GM18870 (cell line): ENCODE measurements around the gene HECW1.
"Not testable (repeated sequence)": the region's sequence is repeated elsewhere in the genome, so short reads cannot be mapped to it uniquely, and the experiment has no call there.

Experiments used
- ATAC-seq: cut with Tn5 transposase; IDR thresholded peaks from one replicate; pipeline ENCODE4 v1.9.1; 2021; ENCODE audit warnings: moderate library complexity; ENCODE audit not compliant: unreplicated experiment

HECW1 gene

DNA sequence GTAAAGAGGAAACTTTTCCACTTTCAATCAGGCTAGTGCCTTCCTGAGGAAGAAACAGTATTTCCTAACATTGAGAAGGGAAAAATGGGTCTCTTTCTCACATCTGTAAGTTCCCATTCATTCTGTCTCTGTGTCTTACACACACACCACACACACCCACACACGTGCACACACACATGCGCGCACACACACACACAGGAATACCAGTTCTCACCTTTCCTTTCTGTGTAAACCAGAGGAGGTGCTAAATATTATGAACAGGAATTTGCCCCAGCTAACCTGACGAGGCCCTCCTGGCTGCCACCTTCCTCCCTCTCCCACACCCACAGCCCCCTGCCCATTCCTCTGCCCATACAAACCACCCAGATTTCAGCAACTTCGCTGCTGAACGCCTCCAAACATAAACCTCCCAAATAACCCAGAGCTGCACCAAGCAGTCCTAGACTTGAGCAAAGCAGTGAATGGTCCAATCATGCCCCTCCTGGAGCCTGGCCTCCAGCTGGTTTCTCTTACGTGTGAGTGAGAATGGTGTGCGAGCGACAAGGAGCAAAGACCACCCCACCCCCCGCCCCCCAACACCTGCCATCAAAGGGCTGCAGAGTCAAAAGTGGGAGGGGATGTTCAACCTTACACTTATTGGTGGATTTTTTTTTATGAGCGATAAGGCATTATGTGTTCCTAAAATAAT lies 190.5 kb downstream of the HECW1 start:
- no peak for ATAC-seq

DNA sequence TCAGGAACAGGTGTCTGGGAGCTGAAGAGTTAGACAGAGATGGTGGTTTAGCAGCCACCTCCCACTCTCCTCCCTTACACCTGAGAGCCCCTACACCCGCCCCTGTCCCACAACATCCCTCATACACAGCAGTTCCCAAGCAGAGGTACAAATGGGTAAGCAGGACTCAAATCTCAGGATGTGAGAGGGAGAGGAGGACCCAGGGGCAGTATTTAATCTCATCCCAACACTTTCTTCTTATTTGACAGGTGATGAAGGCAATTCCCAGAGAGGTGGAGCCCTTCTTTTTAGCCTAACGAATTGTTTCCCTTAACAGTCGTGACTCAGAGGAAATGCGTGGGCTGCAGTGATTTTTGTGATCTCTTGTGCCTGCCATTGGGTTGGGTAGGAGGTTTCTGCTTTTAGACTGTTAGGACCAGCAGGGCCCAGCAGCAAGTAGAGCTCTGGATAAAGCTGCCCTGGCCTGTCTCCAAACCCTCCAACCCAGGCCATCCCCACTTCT lies 191.3 kb downstream of the HECW1 start:
- no peak for ATAC-seq

DNA sequence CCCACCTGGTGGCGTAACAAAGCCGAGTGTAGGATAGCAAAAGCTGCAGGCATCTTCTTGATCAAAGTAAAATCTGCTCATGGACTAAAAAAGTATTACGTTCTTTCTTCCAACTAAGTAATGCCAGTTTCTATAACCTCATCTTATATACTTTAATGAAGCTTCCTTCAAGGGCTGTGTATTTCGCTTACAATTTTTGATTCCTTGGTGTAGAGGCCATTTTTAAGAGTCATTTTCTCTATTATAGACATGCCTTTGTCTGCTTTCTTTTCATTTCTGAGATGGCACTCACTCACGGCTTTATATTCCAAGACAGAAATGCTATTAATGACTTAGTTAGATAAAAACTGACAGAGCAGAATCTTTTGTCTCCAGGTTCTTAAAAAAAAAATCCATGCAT lies 194.0 kb downstream of the HECW1 start:
- ATAC-seq: no peak

DNA sequence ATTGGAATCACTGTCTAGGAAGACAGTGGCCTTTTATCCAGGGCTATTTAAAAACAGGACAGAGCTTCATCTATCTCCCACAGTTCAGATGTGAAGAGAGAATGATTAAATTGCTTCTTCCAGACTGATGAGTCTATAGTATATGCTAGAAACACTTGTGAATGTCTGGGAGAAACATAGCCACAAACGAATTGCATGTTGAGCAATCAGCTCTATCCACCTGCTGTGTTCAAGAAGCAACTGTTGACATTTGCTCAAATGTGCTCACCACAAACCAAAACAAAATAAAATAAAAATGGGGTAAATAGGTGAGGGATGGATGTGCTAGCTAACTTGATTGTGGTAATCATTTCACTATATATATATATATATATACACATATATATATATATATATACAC lies 195.1 kb downstream of the HECW1 start:
- ATAC-seq: no peak

DNA sequence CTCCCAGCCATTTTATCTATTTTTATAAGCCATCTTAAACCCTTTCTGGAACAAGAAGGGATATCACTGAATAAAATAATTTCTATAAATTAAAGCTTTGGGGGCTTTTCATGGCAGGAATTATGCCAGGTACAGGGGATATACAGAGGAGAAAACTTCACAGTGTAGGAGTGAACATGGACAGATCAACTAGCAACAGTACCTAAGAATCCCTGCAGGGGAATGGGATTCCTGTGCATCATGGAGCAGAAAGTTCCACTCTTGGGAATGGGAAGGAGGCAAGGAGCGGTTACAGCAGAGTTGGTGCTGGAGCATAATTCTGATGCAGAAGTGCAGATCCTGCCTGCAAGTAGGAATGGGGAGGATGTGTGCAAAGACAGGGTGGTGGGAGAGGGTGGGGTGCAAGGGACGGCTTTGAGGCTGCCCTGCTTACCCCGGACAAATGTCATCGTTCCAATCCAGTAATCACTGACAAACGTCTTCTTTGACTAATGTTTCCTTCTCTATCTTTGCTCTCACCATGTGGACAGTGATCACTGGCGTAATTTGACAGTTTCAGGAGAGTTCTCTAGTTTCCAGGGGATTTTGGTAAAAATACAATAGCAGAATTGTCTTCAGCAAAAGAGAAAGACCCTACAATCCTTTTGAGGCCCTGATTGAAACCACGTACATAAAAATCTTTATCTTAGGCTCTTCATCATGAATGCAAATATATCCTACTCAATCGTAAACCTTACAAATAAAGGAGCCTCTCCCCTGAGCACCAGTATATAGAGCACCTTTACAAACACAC lies 196.7 kb downstream of the HECW1 start:
- ATAC-seq: peak; percentile 59

DNA sequence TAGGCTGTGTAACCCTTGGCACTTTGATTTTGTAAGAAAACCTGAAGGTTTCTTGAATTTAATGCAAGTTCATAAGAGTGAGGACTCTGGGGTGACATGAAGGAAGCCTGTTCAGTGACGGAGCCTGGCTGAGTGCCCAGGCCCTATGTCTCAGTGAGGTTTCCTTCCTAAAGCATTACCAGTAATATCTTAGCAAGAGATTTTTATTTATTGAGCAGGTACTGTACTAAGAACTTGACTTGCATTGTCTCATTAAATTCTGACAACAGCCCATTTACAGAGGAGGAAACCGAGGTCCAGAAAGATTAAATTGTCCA lies 197.2 kb downstream of the HECW1 start:
- peak; percentile 11 for ATAC-seq

DNA sequence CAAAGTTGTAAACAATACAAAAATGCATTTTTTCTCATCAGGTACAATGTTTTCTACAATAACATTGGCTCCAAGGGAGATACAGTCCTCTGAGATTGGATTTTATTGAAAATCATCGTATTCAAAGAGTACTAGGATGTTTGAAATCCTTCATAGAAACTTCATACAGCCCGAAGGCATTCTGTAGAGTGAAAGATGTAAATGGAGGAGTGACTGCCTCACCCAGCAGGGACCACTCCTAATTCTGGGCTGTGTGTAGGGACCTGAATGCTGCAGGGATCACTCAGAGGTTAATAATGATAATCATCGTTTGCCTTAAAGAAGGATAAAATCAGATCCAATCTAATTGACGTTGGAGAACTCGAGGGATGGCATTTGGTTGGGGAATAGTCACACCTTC lies 198.6 kb downstream of the HECW1 start:
- ATAC-seq: no peak

DNA sequence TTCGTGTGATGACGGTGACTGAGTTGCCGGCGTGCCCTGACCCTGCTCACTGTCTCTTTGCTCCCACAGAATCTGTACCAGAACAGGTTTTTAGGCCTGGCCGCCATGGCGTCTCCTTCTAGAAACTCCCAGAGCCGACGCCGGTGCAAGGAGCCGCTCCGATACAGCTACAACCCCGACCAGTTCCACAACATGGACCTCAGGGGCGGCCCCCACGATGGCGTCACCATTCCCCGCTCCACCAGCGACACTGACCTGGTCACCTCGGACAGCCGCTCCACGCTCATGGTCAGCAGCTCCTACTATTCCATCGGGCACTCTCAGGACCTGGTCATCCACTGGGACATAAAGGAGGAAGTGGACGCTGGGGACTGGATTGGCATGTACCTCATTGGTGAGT lies 199.2 kb downstream of the HECW1 start:
- ATAC-seq: no peak

DNA sequence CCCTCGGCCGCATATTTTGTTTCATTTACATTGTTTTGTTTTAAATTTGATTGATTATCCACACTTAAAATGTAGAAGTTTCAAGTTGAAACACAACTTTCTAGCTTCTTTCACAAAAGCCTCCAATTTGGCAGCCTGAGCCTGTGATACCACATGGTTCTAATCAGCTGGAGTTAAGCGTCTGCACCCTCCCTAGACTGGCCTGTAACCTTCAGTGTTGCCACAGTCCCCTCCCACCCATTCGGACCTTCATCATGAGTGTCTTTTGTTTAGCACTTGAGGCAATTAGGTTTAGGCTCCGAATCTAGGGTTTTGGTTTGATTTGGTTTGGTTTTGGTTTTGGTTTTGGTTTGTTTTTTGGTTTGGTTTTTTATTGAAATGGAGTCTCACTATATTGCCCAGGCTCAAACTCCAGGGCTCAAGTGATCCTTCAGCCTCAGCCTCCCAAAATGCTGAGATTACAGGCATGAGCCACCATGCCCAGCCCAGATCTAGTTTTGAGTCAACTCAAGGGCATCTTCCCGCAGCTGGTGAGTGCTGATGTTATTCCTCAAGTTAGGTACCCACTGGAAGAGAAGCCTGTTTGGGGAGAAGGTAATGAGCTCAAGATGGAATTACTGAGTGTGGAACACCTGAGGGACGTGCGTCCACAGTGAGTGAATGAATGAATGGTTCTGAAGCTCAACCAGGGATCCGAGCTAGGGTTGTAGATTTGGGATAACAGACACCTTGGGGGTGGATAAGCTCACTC lies 201.4 kb downstream of the HECW1 start:
- no peak for ATAC-seq

DNA sequence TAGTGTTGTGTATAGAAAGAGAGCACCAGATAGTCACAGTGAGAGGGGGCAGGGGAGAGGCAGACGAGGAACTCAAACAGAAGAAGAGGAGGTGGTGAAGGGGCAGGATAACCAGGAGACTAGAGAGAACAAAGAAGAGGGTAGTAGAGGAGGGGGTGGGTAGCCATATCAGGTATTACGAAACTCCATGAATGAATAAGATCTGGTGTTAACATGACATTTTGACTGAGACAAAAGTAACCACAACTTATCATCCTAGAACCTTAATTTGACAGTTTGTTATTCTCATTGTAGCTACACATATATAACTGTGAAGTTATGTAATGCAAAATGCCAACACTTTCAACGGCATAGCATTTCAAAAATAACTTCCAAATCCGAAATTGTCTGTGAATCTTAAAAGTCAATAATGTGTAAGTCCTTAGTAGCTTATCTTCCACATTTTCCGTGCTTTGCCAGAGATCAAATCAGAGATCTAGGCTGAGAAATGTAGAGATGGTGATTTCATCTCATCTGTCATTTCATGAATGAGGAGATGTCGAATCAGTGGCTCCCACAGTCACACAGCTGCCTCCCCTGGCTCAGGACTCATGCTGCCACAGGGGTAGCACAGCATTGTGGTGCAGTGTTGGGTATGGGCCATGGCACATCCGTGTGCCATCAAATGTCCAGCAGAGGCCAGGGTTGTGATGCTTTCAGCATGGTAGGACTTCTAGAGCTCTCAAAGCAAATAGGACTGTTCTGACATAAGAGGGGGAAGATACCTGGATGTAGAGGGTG lies 202.1 kb downstream of the HECW1 start:
- no peak for ATAC-seq

DNA sequence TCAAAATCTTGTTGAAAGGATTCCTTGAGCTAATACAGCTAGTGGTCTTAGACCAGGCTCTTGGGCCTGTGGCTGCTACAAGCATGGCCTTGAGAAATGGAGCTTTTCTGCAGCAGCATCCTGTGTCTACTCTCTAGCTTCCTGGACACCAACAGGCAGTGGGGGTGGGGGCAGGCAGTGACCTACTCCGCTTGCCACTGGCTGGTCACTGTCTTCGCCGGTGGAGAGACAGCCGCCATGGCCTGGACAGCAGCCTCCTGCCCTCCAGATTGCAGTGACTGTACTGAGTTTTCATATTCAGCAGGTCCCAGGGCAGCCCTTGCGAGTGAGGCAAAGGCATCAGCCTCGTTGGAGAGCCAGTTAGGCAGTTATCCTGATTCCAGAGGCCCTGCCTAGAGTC lies 204.6 kb downstream of the HECW1 start:
- no peak for ATAC-seq

DNA sequence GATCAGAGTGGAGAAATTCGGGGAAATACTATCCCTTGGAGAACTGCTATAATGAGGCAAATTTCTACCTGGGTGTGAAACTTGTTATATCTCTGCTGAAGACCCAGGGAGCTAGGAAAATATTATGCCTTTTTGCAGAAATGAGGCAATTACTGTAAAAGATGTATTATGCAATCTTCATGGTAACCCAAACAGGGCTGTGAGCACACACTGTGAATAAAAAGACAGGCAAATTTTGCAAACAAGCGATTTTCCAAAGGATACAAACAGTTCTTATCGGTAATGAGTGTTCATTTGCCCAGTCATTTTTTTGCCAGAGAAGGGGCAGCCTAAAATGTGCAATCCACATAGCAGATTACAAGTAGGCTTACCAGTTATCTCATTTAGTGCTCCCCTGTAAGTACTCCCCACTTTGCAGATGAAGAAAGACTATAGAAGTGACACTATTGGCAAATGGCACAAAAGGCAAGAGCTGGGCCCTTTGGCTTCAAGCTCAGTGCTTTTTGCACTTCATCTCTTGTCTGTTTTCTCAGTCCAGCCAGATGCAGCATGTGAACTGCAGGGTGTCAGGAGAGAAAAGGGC lies 205.8 kb downstream of the HECW1 start:
- ATAC-seq: no peak

DNA sequence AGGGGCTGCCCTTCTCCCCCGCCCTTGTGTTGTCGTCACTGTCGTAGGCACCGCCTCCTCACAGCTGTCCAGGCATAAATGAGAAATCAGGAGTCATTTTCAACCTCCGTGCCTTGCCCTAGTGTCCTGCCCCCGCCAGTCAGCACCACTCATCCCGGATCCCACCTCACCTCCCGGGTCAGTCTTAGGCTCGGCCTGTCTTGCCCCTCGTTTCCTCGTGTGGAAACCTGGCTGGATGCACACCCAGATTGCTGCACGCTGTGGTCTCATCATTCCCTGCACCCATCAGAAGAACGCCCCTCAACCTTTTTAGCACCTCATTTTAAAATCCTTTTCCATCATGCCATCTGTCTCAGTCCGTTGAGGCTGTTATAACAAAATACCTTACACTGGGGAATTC lies 213.1 kb downstream of the HECW1 start:
- ATAC-seq: no peak

DNA sequence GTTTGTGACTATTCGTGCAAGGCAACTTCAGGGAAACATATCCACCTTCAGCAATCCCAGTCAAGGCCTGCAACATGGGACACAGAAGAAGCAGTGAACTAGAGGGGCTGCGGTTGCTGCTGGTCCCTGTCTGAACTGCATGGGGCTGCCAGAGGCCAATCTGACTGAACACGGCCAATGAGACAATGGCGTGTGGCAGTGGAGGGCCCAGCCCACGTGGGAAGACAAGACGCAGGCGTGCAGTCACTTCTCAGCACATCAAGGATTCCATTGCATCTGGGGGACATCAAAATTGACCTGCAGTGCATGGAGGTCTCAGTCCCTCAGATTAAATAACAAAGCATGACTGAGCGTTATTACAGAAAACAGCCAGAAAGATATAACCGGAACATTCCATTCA lies 215.9 kb downstream of the HECW1 start:
- ATAC-seq: no peak

DNA sequence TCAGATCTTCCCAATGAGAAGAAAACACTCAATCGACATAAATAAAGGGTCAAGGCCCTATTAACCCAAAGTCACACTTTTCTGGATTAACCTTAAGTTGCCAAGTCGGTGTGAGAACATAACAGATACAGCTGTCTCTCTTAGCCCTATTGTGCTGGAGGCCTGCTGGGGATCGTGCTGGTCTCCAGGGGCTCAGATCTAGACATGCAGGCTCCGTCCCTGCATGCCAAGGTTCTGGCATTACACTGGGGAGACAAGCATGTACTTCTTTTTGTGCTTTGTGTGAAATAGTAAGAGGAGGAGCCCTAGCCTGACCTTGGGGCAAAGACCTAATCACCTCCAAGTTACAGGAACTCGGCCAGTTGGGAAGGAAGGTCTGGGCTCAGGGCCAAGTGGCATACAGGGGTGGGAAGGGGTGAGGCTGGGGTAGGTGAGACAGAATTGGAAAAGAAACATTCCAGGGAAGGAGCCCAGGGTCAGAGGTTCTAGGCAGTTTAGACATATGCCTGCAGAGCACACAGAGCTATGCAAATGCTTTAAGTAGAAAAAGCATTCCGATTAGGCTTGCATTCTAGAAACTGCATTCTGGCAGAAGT lies 216.4 kb downstream of the HECW1 start:
- ATAC-seq: no peak

DNA sequence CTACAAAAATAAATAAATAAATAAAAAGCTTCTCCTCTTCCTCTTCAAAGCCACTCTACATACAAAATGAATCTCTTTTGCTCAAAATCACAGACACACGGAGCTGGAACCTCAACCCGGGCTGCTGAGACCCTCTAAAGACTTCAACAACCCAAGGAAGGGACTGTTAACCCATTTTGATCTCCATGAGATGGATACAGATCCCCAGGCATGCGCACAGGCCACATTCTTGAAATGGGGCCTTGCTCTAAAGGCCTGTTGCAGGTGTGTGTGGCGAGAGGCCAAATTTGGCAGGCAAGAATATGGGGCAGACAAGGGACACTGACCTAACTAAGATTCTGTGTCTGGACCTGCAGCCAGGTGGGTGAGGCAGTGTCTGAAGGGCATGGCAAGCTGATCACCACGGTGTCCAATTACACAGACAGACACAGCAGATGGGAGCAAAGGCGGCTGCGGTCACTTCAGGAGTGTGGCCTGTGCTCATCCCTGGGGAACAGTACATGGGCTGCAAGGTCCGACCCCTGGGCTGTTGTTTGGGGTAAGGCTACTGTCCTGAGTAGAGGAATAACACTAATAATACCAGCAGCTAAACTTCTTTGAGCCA lies 219.8 kb downstream of the HECW1 start:
- ATAC-seq: no peak

DNA sequence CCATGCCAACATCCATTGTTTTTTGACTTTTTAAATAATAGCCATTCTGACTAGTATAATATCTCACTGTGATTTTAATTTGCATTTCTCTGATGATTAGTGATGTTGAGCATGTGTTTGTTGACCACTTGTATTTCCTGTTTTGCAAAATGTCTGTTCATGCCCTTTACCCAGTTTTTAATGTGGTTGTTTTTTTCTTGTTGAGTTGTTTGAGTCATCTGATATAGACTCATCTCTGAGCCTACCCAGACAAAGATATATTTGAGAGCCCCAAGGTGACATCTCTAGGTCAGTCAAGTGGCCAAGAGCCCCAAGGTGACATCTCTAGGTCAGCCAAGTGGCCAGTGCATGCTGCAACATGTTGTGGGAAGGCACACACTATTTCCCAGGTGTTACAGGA lies 224.7 kb downstream of the HECW1 start:
- ATAC-seq: no peak

DNA sequence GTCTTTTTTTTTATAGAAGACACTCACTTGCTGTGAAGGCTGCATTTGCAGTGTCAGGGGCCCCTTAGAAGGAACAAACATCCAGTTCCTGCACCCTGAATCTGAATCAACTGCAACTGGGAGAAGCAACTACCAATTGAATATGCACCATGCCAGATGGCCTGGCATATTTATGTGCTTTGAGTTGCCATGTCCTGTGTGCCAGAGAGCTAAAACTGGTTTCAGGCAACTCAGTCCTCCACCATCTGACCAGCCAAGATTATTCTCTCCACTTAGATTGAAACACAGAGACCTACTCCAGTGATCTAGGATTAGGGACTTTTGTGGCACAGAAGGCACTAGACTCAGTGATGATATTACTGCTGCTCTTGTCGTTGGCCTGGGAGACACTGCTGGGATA lies 225.4 kb downstream of the HECW1 start:
- ATAC-seq: no peak

DNA sequence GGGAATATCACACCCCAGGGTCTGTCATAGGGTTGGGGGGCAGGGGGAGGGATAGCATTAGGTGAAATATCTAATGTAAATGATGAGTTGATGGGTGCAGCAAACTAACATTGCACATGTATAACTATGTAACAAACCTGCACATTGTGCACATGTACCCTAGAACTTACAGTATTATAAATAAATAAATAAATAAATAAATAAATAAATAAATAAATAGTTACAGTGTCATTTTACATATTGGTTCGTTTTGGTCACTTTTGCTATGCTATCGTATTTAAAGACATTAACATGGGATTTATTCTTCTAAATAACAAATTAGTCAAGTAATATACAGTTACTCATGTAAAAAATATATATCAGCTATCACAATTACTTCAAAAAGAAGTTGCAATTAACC lies 228.7 kb downstream of the HECW1 start:
- ATAC-seq: no peak

DNA sequence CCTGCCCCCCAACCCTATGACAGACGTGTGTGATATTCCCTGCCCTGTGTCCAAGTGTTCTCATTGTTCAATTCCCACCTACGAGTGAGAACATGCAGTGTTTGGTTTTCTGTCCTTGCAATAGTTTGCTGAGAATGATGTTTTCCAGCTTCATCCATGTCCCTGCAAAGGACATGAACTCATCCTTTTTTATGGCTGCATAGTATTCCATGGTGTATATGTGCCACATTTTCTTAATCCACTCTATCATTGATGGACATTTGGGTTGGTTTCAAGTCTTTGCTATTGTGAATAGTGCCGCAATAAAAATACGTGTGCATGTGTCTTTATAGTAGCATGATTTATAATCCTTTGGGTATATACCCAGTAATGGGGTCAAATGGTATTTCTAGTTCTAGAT lies 231.0 kb downstream of the HECW1 start:
- not testable (repeated sequence) for ATAC-seq
